A549 (cell line): ENCODE results near the gene TASP1.

ENCODE experiments used
- BHLHE40 ChIP-seq: IDR thresholded peaks from 2 replicates; pipeline ENCODE4 v1.6.1; 2012; ENCODE audit warnings: low read depth, low read length, inconsistent platforms
- CBX2 ChIP-seq: fragments of 200-600 bp; sonication (generic); IDR thresholded peaks from 2 replicates; pipeline ENCODE4 v1.6.1; 2016; ENCODE audit warnings: low read depth, mild to moderate bottlenecking, borderline replicate concordance
- CHD4 ChIP-seq: fragments of 200-600 bp; sonication (generic); IDR thresholded peaks from 2 replicates; pipeline ENCODE4 v1.6.1; 2016; ENCODE audit warnings: antibody characterized with exemption, mild to moderate bottlenecking, borderline replicate concordance
- FOSB ChIP-seq: fragments of 250-450 bp; sonication (Bioruptor Pico); IDR thresholded peaks from 2 replicates; pipeline ENCODE4 v1.5.0; 2020; ENCODE audit warnings: mild to moderate bottlenecking, moderate library complexity
- JUN ChIP-seq, 2 experiments: fragments of >200 bp; sonication (Bioruptor Twin); formaldehyde crosslinking; IDR thresholded peaks; 2 replicates in 1 of 2; 3 replicates in 1 of 2; pipeline ENCODE4 v1.6.1; 2016 to 2017
- NFE2L2 ChIP-seq: fragments of 150-350 bp; conservative IDR thresholded peaks from 2 replicates; pipeline ENCODE4 v1.6.1; 2014; ENCODE audit warnings: low read length
- POLR2A ChIP-seq: IDR thresholded peaks from 2 replicates; pipeline ENCODE4 v1.6.1; 2012; ENCODE audit warnings: mild to moderate bottlenecking, low read length
- RCOR1 ChIP-seq: fragments of 150-350 bp; IDR thresholded peaks from 2 replicates; pipeline ENCODE4 v1.6.1; 2014; ENCODE audit warnings: antibody characterized with exemption, low read length, low read depth
- RFX5 ChIP-seq: fragments of 450-650 bp; IDR thresholded peaks from 2 replicates; pipeline ENCODE4 v1.7.1; 2014; ENCODE audit warnings: antibody characterized with exemption, mild to moderate bottlenecking, moderate library complexity
- TF ChIP-seq, protein P1 (sequence below): fragments of >200 bp; sonication (Bioruptor Twin); formaldehyde crosslinking; IDR thresholded peaks from 3 replicates; pipeline ENCODE4 v1.5.1; 2016
- TF ChIP-seq, protein P2 (sequence below): IDR thresholded peaks from 2 replicates; pipeline ENCODE4 v1.6.1; 2012
- TF ChIP-seq, protein P3 (sequence below): fragments of 250-450 bp; sonication (Bioruptor Pico); IDR thresholded peaks from 2 replicates; pipeline ENCODE4 v1.5.0; 2021; ENCODE audit warnings: mild to moderate bottlenecking, moderate library complexity, borderline replicate concordance
- TF ChIP-seq, protein P4 (sequence below): fragments of 150-350 bp; IDR thresholded peaks from 2 replicates; pipeline ENCODE4 v1.6.1; 2014; ENCODE audit warnings: low read depth, mild to moderate bottlenecking, low read length

DNA sequence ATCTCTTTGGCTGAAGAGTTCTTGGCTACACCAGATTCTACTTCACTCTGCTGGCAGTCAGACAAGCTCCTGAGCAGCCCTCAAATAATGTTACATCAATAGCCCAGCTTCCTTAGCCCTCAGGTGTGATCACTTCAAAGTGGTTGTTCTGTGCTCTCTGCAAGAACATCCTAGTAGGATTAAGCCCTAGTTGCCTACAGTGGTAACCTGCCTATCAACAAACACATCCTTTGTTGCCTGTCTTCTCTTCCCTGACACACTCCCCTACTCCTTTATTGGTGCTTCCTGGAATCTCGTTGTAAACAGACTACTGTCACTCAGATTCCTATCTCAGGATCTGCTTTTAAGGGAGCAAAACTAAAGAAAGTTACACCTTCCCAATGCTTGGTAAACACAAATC lies 45.1 kb upstream of the TASP1 start:
- TF ChIP-seq BHLHE40 (no peak), POLR2A (no peak), RFX5 (no peak), NFE2L2 (no peak), JUN (IDR thresholded peaks at IDR 0.05) (no peak), FOSB (CRISPR knock-in tag) (no peak), CBX2 (no peak), CHD4 (no peak), RCOR1 (no peak)
- TF ChIP-seq, protein P1, sequence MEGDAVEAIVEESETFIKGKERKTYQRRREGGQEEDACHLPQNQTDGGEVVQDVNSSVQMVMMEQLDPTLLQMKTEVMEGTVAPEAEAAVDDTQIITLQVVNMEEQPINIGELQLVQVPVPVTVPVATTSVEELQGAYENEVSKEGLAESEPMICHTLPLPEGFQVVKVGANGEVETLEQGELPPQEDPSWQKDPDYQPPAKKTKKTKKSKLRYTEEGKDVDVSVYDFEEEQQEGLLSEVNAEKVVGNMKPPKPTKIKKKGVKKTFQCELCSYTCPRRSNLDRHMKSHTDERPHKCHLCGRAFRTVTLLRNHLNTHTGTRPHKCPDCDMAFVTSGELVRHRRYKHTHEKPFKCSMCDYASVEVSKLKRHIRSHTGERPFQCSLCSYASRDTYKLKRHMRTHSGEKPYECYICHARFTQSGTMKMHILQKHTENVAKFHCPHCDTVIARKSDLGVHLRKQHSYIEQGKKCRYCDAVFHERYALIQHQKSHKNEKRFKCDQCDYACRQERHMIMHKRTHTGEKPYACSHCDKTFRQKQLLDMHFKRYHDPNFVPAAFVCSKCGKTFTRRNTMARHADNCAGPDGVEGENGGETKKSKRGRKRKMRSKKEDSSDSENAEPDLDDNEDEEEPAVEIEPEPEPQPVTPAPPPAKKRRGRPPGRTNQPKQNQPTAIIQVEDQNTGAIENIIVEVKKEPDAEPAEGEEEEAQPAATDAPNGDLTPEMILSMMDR = no peak
- TF ChIP-seq, protein P2, sequence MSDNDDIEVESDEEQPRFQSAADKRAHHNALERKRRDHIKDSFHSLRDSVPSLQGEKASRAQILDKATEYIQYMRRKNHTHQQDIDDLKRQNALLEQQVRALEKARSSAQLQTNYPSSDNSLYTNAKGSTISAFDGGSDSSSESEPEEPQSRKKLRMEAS = no peak
- TF ChIP-seq, protein P3, sequence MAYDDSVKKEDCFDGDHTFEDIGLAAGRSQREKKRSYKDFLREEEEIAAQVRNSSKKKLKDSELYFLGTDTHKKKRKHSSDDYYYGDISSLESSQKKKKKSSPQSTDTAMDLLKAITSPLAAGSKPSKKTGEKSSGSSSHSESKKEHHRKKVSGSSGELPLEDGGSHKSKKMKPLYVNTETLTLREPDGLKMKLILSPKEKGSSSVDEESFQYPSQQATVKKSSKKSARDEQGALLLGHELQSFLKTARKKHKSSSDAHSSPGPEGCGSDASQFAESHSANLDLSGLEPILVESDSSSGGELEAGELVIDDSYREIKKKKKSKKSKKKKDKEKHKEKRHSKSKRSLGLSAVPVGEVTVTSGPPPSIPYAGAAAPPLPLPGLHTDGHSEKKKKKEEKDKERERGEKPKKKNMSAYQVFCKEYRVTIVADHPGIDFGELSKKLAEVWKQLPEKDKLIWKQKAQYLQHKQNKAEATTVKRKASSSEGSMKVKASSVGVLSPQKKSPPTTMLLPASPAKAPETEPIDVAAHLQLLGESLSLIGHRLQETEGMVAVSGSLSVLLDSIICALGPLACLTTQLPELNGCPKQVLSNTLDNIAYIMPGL (CRISPR knock-in tag) = no peak
- TF ChIP-seq, protein P4, sequence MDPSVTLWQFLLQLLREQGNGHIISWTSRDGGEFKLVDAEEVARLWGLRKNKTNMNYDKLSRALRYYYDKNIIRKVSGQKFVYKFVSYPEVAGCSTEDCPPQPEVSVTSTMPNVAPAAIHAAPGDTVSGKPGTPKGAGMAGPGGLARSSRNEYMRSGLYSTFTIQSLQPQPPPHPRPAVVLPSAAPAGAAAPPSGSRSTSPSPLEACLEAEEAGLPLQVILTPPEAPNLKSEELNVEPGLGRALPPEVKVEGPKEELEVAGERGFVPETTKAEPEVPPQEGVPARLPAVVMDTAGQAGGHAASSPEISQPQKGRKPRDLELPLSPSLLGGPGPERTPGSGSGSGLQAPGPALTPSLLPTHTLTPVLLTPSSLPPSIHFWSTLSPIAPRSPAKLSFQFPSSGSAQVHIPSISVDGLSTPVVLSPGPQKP = no peak
